ENCODE measurements around the gene ASGR2. TPM values are rescaled to one million over a fixed set of nuclear protein-coding genes. Genes with fewer than 3 reads are reported as not detected.
"Not testable (repeated sequence)": the region's sequence is repeated elsewhere in the genome, so short reads cannot be mapped to it uniquely, and the experiment has no call there.

The ASGR2 gene
- total RNA-seq, result under 1 TPM in 1 of 2 donors, not detected in 1; 0.50 TPM
- under 1 TPM; 0.24 to 0.39 TPM for polyA plus RNA-seq (ENCODE audit: insufficient read length in 2 of 2)
- long read RNA-seq, donor 1, result 0 reads
- long read RNA-seq, donor 2, result 0 reads
- long read RNA-seq, donor 3, result 0 reads
- long read RNA-seq, donor 4, result 0 reads

GRCh38 chr17:7114241-7114874, at the start of gene ASGR2:
TSS of gene ASGR2 (minus strand) at chr17:7114822. CDS start at chr17:7114240, 582 bp downstream.
- Histone ChIP-seq H3K4me3 (ENCODE audit: low read depth, low read length) (no peak within 1 kb of the TSS), H3K36me3 (ENCODE audit: control insufficient read depth, insufficient read depth, low read length) (no peaks in the 10 kb centered on the region), H3K27me3 (ENCODE audit: control insufficient read depth, insufficient read depth, low read length) (no peaks in the 10 kb centered on the region), H3K9me3 (ENCODE audit: control insufficient read depth, insufficient read depth, low read length) (no peaks in the 10 kb centered on the region), H3K4me1 (ENCODE audit: control insufficient read depth, insufficient read depth, low read length) (peaks cover 9% of the 10 kb centered on the region), H3K27ac (ENCODE audit: low read depth, low read length) (no peak within 1 kb of the TSS)
- WGBS (ENCODE audit: insufficient coverage), result 85% methylated on average over 13 of the region's 14 CpGs
- no peak for DNase-seq (ENCODE audit: low read depth in 4 of 6, low spot score in 6 of 6)

GRCh38 chr17:7159571-7159970, 44.9 kb upstream of the ASGR2 start:
- H3K9me3 ChIP-seq (ENCODE audit: control insufficient read depth, insufficient read depth, low read length); H3K36me3 ChIP-seq (ENCODE audit: control insufficient read depth, insufficient read depth, low read length); H3K4me1 ChIP-seq (ENCODE audit: control insufficient read depth, insufficient read depth, low read length); H3K27ac ChIP-seq (ENCODE audit: low read depth, low read length); H3K27me3 ChIP-seq (ENCODE audit: control insufficient read depth, insufficient read depth, low read length); DNase-seq (ENCODE audit: low read depth in 4 of 6, low spot score in 6 of 6); H3K4me3 ChIP-seq (ENCODE audit: low read depth, low read length): not testable (repeated sequence)
- WGBS (ENCODE audit: insufficient coverage), result 88% methylated on average over 3 of the region's 10 CpGs

- not testable (repeated sequence) for H3K4me3 ChIP-seq (ENCODE audit: low read depth, low read length); DNase-seq (ENCODE audit: low read depth in 4 of 6, low spot score in 6 of 6); H3K27ac ChIP-seq (ENCODE audit: low read depth, low read length); H3K4me1 ChIP-seq (ENCODE audit: control insufficient read depth, insufficient read depth, low read length); H3K36me3 ChIP-seq (ENCODE audit: control insufficient read depth, insufficient read depth, low read length); H3K27me3 ChIP-seq (ENCODE audit: control insufficient read depth, insufficient read depth, low read length); H3K9me3 ChIP-seq (ENCODE audit: control insufficient read depth, insufficient read depth, low read length)
- WGBS (ENCODE audit: insufficient coverage), result 100% methylated on average over 5 of the region's 10 CpGs
Measured at GRCh38 chr17:7158424-7158823, 43.8 kb upstream of the ASGR2 start.

- Histone ChIP-seq H3K27me3 (ENCODE audit: control insufficient read depth, insufficient read depth, low read length) (no peaks in the 10 kb centered on the region), H3K27ac (ENCODE audit: low read depth, low read length) (no peak overlapping the region), H3K4me3 (ENCODE audit: low read depth, low read length) (no peak overlapping the region), H3K36me3 (ENCODE audit: control insufficient read depth, insufficient read depth, low read length) (no peaks in the 10 kb centered on the region), H3K9me3 (ENCODE audit: control insufficient read depth, insufficient read depth, low read length) (no peaks in the 10 kb centered on the region), H3K4me1 (ENCODE audit: control insufficient read depth, insufficient read depth, low read length) (no peaks in the 10 kb centered on the region)
- DNase-seq (ENCODE audit: low read depth in 4 of 6, low spot score in 6 of 6), result no peak
- WGBS (ENCODE audit: insufficient coverage), result no CpG with 5 or more reads among the region's 10 CpGs
Measured at GRCh38 chr17:7156342-7156940, 41.8 kb upstream of the ASGR2 start.

GRCh38 chr17:7147772-7148171, 33.1 kb upstream of the ASGR2 start:
- H3K4me3 ChIP-seq (ENCODE audit: low read depth, low read length), result no peak overlapping the region
- H3K9me3 ChIP-seq (ENCODE audit: control insufficient read depth, insufficient read depth, low read length), result no peaks in the 10 kb centered on the region
- no peak overlapping the region for H3K27ac ChIP-seq (ENCODE audit: low read depth, low read length)
- WGBS (ENCODE audit: insufficient coverage), result 89% methylated on average over 2 of the region's 3 CpGs
- no peak for DNase-seq (ENCODE audit: low read depth in 4 of 6, low spot score in 6 of 6)
- no peaks in the 10 kb centered on the region for H3K36me3 ChIP-seq (ENCODE audit: control insufficient read depth, insufficient read depth, low read length)
- peaks cover 9% of the 10 kb centered on the region for H3K4me1 ChIP-seq (ENCODE audit: control insufficient read depth, insufficient read depth, low read length)
- H3K27me3 ChIP-seq (ENCODE audit: control insufficient read depth, insufficient read depth, low read length), result no peaks in the 10 kb centered on the region

- no peak overlapping the region for H3K27ac ChIP-seq (ENCODE audit: low read depth, low read length)
- no peaks in the 10 kb centered on the region for H3K9me3 ChIP-seq (ENCODE audit: control insufficient read depth, insufficient read depth, low read length)
- H3K36me3 ChIP-seq (ENCODE audit: control insufficient read depth, insufficient read depth, low read length), result no peaks in the 10 kb centered on the region
- H3K27me3 ChIP-seq (ENCODE audit: control insufficient read depth, insufficient read depth, low read length), result no peaks in the 10 kb centered on the region
- 17% methylated on average over 4 of the region's 6 CpGs for WGBS (ENCODE audit: insufficient coverage)
- H3K4me1 ChIP-seq (ENCODE audit: control insufficient read depth, insufficient read depth, low read length), result peaks cover 9% of the 10 kb centered on the region
- H3K4me3 ChIP-seq (ENCODE audit: low read depth, low read length), result no peak overlapping the region
- DNase-seq (ENCODE audit: low read depth in 4 of 6, low spot score in 6 of 6), result peak in 2 of 6 donors; percentile 43 to 48
Measured at GRCh38 chr17:7146115-7146514, 31.5 kb upstream of the ASGR2 start.

- peaks cover 9% of the 10 kb centered on the region for H3K4me1 ChIP-seq (ENCODE audit: control insufficient read depth, insufficient read depth, low read length)
- no peaks in the 10 kb centered on the region for H3K9me3 ChIP-seq (ENCODE audit: control insufficient read depth, insufficient read depth, low read length)
- no peaks in the 10 kb centered on the region for H3K36me3 ChIP-seq (ENCODE audit: control insufficient read depth, insufficient read depth, low read length)
- no peaks in the 10 kb centered on the region for H3K27me3 ChIP-seq (ENCODE audit: control insufficient read depth, insufficient read depth, low read length)
- H3K4me3 ChIP-seq (ENCODE audit: low read depth, low read length), result no peak overlapping the region
- DNase-seq (ENCODE audit: low read depth in 4 of 6, low spot score in 6 of 6), result peak in 1 of 6 donors; percentile 24
- H3K27ac ChIP-seq (ENCODE audit: low read depth, low read length), result no peak overlapping the region
- WGBS (ENCODE audit: insufficient coverage), result 36% methylated on average over 11 of the region's 11 CpGs
Measured at GRCh38 chr17:7144213-7144612, 29.6 kb upstream of the ASGR2 start.

- WGBS (ENCODE audit: insufficient coverage), result 86% methylated on average over 7 of the region's 10 CpGs
- Histone ChIP-seq H3K4me1 (ENCODE audit: control insufficient read depth, insufficient read depth, low read length) (peaks cover 18% of the 10 kb centered on the region), H3K9me3 (ENCODE audit: control insufficient read depth, insufficient read depth, low read length) (no peaks in the 10 kb centered on the region), H3K27ac (ENCODE audit: low read depth, low read length) (no peak overlapping the region), H3K27me3 (ENCODE audit: control insufficient read depth, insufficient read depth, low read length) (peaks cover 4% of the 10 kb centered on the region), H3K4me3 (ENCODE audit: low read depth, low read length) (no peak overlapping the region), H3K36me3 (ENCODE audit: control insufficient read depth, insufficient read depth, low read length) (no peaks in the 10 kb centered on the region)
- no peak for DNase-seq (ENCODE audit: low read depth in 4 of 6, low spot score in 6 of 6)
Measured at GRCh38 chr17:7141824-7142223, 27.2 kb upstream of the ASGR2 start.

- no peak overlapping the region for H3K27ac ChIP-seq (ENCODE audit: low read depth, low read length)
- DNase-seq (ENCODE audit: low read depth in 4 of 6, low spot score in 6 of 6), result no peak
- H3K4me3 ChIP-seq (ENCODE audit: low read depth, low read length), result no peak overlapping the region
- no peaks in the 10 kb centered on the region for H3K36me3 ChIP-seq (ENCODE audit: control insufficient read depth, insufficient read depth, low read length)
- H3K4me1 ChIP-seq (ENCODE audit: control insufficient read depth, insufficient read depth, low read length), result peaks cover 12% of the 10 kb centered on the region
- 51% methylated on average over 10 of the region's 10 CpGs for WGBS (ENCODE audit: insufficient coverage)
- H3K9me3 ChIP-seq (ENCODE audit: control insufficient read depth, insufficient read depth, low read length), result no peaks in the 10 kb centered on the region
- H3K27me3 ChIP-seq (ENCODE audit: control insufficient read depth, insufficient read depth, low read length), result peaks cover 4% of the 10 kb centered on the region
Measured at GRCh38 chr17:7139400-7139799, 24.8 kb upstream of the ASGR2 start.
